WTC11 (cell line): ENCODE data around the gene CEP170B. TPM values are rescaled to one million over a fixed set of nuclear protein-coding genes. Genes with fewer than 3 reads are reported as not detected.
A peak's percentile ranks its signal among the peaks of the same experiment; 100 is the strongest.

Experiments used
- ATAC-seq: fragments of 200-7000 bp; cut with Tn5 transposase; 2 replicates; pipeline ENCODE4 v1.10.0; 2021; ENCODE audit warnings: mild to moderate bottlenecking, moderate library complexity
- CTCF ChIA-PET: fragments of 300-600 bp; sonication (Branson Sonifier 250); formaldehyde crosslinking; loops from one replicate; lab custom pipeline; 2021; ENCODE audit warnings: antibody characterized with exemption; lab: Charles Lee
- POLR2A ChIA-PET: fragments of 350-600 bp; sonication (Branson Sonifier 250); formaldehyde crosslinking; loops from one replicate; lab custom pipeline; 2021; ENCODE audit warnings: antibody characterized with exemption; lab: Charles Lee
- DNase-seq: peaks from one replicate; pipeline ENCODE4 v3.0.0; 2021; ENCODE audit warnings: low spot score
- H3K27ac Mint-ChIP-seq: 2 replicates; pipeline ENCODE4 v1.8.0; 2021; ENCODE audit warnings: mixed read lengths
- H3K27me3 Mint-ChIP-seq: 2 replicates; pipeline ENCODE4 v1.8.0; 2021; ENCODE audit warnings: low read depth, mild to moderate bottlenecking, moderate library complexity, mixed read lengths
- H3K36me3 Mint-ChIP-seq: 2 replicates; pipeline ENCODE4 v1.8.0; 2021; ENCODE audit warnings: mixed read lengths
- H3K4me1 Mint-ChIP-seq: 2 replicates; pipeline ENCODE4 v1.8.0; 2022; ENCODE audit warnings: mixed read lengths
- H3K4me3 Mint-ChIP-seq: 2 replicates; pipeline ENCODE4 v1.8.0; 2021; ENCODE audit warnings: mild to moderate bottlenecking, moderate library complexity, mixed read lengths
- H3K9me3 Mint-ChIP-seq: 2 replicates; pipeline ENCODE4 v1.8.0; 2021; ENCODE audit warnings: mixed read lengths
- CDX4 ChIP-seq: fragments of 250-450 bp; sonication (Bioruptor Pico); IDR thresholded peaks from 2 replicates; pipeline ENCODE4 v1.9.0; 2021; ENCODE audit warnings: moderate library complexity, mild to moderate bottlenecking, inconsistent platforms, borderline replicate concordance
- CTCF ChIP-seq: fragments of 200-600 bp; IDR thresholded peaks from 2 replicates; pipeline ENCODE4 v1.8.0; 2022; ENCODE audit warnings: antibody characterized with exemption
- ELF4 ChIP-seq: sonication (generic); formaldehyde crosslinking; IDR thresholded peaks from 2 replicates; pipeline ENCODE4 v1.8.1; 2022; ENCODE audit warnings: low read depth, mild to moderate bottlenecking, moderate library complexity, missing genetic modification reagents
- HMGXB4 ChIP-seq: sonication (generic); formaldehyde crosslinking; IDR thresholded peaks from 2 replicates; pipeline ENCODE4 v1.8.1; 2023; ENCODE audit warnings: mild to moderate bottlenecking, moderate library complexity, missing genetic modification reagents
- MAX ChIP-seq: sonication (generic); formaldehyde crosslinking; IDR thresholded peaks from 2 replicates; pipeline ENCODE4 v1.8.0; 2022; ENCODE audit warnings: mild to moderate bottlenecking, missing genetic modification reagents
- PRDM15 ChIP-seq: sonication (generic); formaldehyde crosslinking; IDR thresholded peaks from 2 replicates; pipeline ENCODE4 v1.8.0; 2022; ENCODE audit warnings: missing genetic modification reagents
- SMAD3 ChIP-seq: sonication (generic); formaldehyde crosslinking; IDR thresholded peaks from 2 replicates; pipeline ENCODE4 v1.8.0; 2022; ENCODE audit warnings: missing genetic modification reagents, mild to moderate bottlenecking, borderline replicate concordance
- SP1 ChIP-seq: sonication (generic); formaldehyde crosslinking; conservative IDR thresholded peaks from 2 replicates; pipeline ENCODE4 v1.8.1; 2022; ENCODE audit warnings: missing genetic modification reagents
- ZNF396 ChIP-seq: fragments of 250-450 bp; sonication (Bioruptor Pico); IDR thresholded peaks from 2 replicates; pipeline ENCODE4 v1.8.0; 2021; ENCODE audit warnings: mild to moderate bottlenecking, moderate library complexity, borderline replicate concordance
- ZNF416 ChIP-seq: fragments of 250-450 bp; sonication (Bioruptor Pico); IDR thresholded peaks from 2 replicates; pipeline ENCODE4 v1.9.0; 2021; ENCODE audit warnings: mild to moderate bottlenecking, inconsistent platforms
- total RNA-seq: library from RNA; stranded (reverse); gene quantifications from 3 replicates; pipeline ENCODE4 v1.2.3, GENCODE V29; 2021

The CEP170B gene
- total RNA-seq, 1 experiment from 2014 or later = 47.0 TPM

GRCh38 chr14:104932676-104933631, 67.9 kb downstream of the CEP170B start:
- DNase-seq (peak; percentile 87), ATAC-seq (peak; percentile 77)
- TF ChIP-seq ZNF416 (CRISPR knock-in tag) (no peak), MAX (CRISPR knock-in tag) (0 out of 2 replicates have a peak, but pooled peaks have one; percentile 59), SMAD3 (no peak), HMGXB4 (CRISPR knock-in tag) (peak; percentile 88), SP1 (CRISPR knock-in tag) (peak; percentile 10; the same call in 1 of the 2 replicates), CTCF (peak; percentile 58)
- Mint-ChIP-seq H3K27me3 (peaks cover 74% of the 10 kb centered on the region), H3K9me3 (no peaks in the 10 kb centered on the region), H3K4me1 (no peaks in the 10 kb centered on the region), H3K4me3 (peak overlapping the region; percentile 62), H3K27ac (no peak overlapping the region), H3K36me3 (no peaks in the 10 kb centered on the region)
- ChIA-PET CTCF (interaction anchor here (0.6 to 3.0 kb wide), 31 partner anchors 8 to 236 kb away, joined by 3 to 20 read pairs (median 4); partner anchors contain the start of genes CDCA4, CLBA1, JAG2 and PLD4), POLR2A (no interaction called here)

- Mint-ChIP-seq H3K27me3 (peaks cover 85% of the 10 kb centered on the region), H3K36me3 (no peaks in the 10 kb centered on the region), H3K4me1 (no peaks in the 10 kb centered on the region), H3K27ac (no peak overlapping the region), H3K9me3 (no peaks in the 10 kb centered on the region), H3K4me3 (peak overlapping the region; percentile 59)
- DNase-seq (peak; percentile 24), ATAC-seq (peak; percentile 30)
- no peak for TF ChIP-seq ZNF396 (CRISPR knock-in tag)
- TF ChIP-seq PRDM15 (CRISPR knock-in tag) = peak; percentile 44; the same call in 1 of the 2 replicates
- TF ChIP-seq ELF4 = no peak
- no peak for TF ChIP-seq CDX4 (CRISPR knock-in tag)
- ChIA-PET POLR2A (no interaction called here), CTCF (interaction anchor here (0.6 to 3.0 kb wide), 22 partner anchors 9 to 235 kb away, joined by 3 to 20 read pairs (median 4); partner anchors contain the start of genes JAG2 and PLD4)
These were observed 69.0 kb downstream of the CEP170B start for GRCh38 chr14:104933746-104934733.
